GM19351 (cell line): Measurements from ENCODE around the gene AGFG2.
"Not testable (repeated sequence)": the region's sequence is repeated elsewhere in the genome, so short reads cannot be mapped to it uniquely, and the experiment has no call there.

Experiments
- ATAC-seq: cut with Tn5 transposase; IDR thresholded peaks from one replicate; pipeline ENCODE4 v1.9.1; 2021; ENCODE audit warnings: mild to moderate bottlenecking, moderate library complexity; ENCODE audit not compliant: unreplicated experiment

Gene AGFG2

GRCh38 chr7:100546926-100547800, 8.2 kb downstream of the AGFG2 start:
- no peak for ATAC-seq

GRCh38 chr7:100547872-100548271, 8.9 kb downstream of the AGFG2 start:
- no peak for ATAC-seq

GRCh38 chr7:100548446-100548845, 9.4 kb downstream of the AGFG2 start:
- ATAC-seq = not testable (repeated sequence)

GRCh38 chr7:100552532-100552931, 13.5 kb downstream of the AGFG2 start:
- ATAC-seq = no peak

GRCh38 chr7:100553032-100553431, 14.0 kb downstream of the AGFG2 start:
- no peak for ATAC-seq

- ATAC-seq = no peak
Measured at GRCh38 chr7:100555701-100556100, 16.7 kb downstream of the AGFG2 start.

GRCh38 chr7:100556541-100556940, 17.5 kb downstream of the AGFG2 start:
- ATAC-seq = no peak

GRCh38 chr7:100559127-100559526, 20.1 kb downstream of the AGFG2 start:
- ATAC-seq = no peak

- no peak for ATAC-seq
Measured at GRCh38 chr7:100561491-100562194, 22.6 kb downstream of the AGFG2 start.

GRCh38 chr7:100562195-100563099, 23.4 kb downstream of the AGFG2 start:
- no peak for ATAC-seq

GRCh38 chr7:100563100-100563564, 24.1 kb downstream of the AGFG2 start:
- ATAC-seq = no peak

GRCh38 chr7:100563809-100564400, 24.9 kb downstream of the AGFG2 start:
- peak; percentile 45 for ATAC-seq

- ATAC-seq = not testable (repeated sequence)
Measured at GRCh38 chr7:100564405-100564804, 25.4 kb downstream of the AGFG2 start.

- ATAC-seq = no peak
Measured at GRCh38 chr7:100565133-100565571, 26.1 kb downstream of the AGFG2 start.

GRCh38 chr7:100566018-100566531, 27.1 kb downstream of the AGFG2 start:
- no peak for ATAC-seq

GRCh38 chr7:100567031-100567730, 28.2 kb downstream of the AGFG2 start:
- ATAC-seq = no peak

- no peak for ATAC-seq
Measured at GRCh38 chr7:100567751-100568175, 28.8 kb downstream of the AGFG2 start.

GRCh38 chr7:100568176-100568895, 29.3 kb downstream of the AGFG2 start:
- ATAC-seq = no peak
